Ramos (cell line): ENCODE data around the gene KIF26B.

Source experiments
- in situ Hi-C: fragments of 300-500 bp; cut with MboI; formaldehyde crosslinking; loops from one replicate; pipeline ENCODE4 v1.14.3; 2022; ENCODE audit warnings: low sequenced_read_pairs; ENCODE audit not compliant: unreplicated experiment

The KIF26B gene

DNA sequence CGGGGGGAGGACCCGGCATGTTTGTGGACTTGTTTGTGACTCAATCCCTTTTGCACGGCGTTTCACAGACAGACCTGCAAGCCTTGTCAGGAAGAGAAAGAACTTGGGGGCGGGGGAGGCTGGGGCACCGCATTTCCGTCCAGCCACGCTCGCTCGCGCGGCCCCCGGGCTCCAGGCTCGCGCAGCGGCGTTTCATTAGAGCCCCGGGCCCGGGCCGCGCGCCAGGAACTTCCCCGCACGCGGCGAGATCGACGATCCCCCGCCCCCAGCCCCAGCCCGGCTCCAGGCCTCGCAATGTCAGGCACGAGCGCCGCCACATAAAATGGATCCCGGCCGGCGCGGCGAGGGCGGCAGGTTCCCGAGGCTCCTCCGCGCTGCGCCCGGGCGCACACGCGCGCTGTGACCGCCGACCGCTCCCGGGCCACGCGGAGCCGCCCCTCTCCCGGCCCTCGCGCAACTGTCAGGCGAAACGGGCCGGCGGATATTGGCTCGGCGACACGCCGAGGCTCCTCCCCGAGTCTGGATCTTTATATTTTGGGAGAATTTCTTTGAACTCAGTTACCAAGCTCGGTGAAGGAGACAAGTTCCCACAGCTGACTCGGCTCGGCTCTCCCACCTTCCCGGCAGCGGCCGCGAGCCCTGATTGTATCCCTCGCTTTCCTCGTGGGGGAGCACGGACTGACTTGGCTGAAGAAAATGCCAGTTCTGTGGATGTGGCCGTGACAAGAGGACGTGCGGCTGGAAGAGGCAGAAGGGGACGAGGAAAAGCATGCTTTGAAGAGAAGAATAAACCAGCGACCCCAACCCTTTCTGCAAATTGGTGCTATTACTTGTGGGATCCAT, at the start of gene KIF26B:
Gene KIF26B (plus strand): TSS at position 557 of the 843 bp plus-strand sequence. CDS start 440 bp downstream, outside the sequence.
- in situ Hi-C loops, result loop anchor here (5.0 to 25.0 kb wide), 2 partner anchors 848 to 1308 kb away; no protein-coding TSS in a partner anchor

DNA sequence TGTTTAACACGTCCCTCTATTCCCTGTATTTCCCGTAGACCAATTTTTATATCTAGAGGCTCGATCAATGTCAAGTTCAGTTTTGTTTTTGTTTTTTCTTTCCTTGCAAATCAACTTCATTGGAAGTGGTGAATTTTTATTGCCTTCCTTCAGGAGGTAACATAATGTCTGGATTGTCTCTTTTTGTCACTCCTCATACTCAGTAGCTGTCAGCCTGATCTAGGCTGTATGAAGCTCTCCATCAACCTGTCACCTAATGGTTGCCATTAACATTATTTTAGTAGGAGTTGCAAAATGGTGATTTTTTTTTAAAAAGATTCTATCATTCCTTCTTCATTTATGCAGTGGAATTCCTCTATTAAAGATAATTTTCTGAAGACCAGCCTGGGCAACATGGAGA, 49.7 kb upstream of the KIF26B start:
- in situ Hi-C loops, result no loop called here

- in situ Hi-C loops, result no loop called here
Observed at GRCh38 chr1:245105815-245106410, 48.9 kb upstream of the KIF26B start.

DNA sequence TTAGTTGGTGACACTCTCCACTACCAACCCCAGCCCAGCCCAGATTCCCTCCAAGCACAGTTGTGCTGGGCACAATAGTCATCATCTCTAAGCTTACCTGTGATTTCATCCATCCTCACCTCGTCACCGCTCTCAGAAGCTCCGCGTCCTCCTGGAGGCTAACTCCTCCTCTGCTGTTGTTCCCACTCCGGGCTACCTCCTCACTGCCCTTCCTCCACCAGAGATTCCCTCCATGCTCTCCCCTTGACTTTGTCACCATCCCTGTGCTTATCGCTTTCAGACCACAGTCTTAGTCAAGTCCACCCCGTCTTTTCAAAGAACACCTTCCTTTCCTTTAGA, 47.0 kb upstream of the KIF26B start:
- in situ Hi-C loops, result no loop called here

- in situ Hi-C loops, result no loop called here
Observed at GRCh38 chr1:245108246-245108645, 46.5 kb upstream of the KIF26B start.

DNA sequence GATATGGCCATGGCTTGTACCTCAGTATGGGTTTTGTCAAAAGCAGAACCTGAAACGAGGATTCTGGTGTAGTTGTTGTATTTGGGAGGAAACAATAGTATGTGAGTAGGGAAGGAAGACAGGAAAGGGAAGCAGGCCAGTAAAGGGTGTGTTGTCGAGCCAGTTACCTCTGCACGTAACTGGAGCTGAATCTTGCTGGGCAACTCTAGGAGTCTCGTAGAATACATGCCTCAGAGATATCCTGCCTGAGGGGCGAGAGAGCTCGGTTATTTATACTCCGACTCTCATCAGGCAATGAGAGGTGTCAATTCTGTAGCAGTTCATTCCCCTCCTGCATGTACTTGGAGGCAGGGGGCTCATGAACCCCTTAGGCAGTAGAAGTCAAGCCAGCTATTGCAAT, 45.9 kb upstream of the KIF26B start:
- in situ Hi-C loops, result no loop called here

DNA sequence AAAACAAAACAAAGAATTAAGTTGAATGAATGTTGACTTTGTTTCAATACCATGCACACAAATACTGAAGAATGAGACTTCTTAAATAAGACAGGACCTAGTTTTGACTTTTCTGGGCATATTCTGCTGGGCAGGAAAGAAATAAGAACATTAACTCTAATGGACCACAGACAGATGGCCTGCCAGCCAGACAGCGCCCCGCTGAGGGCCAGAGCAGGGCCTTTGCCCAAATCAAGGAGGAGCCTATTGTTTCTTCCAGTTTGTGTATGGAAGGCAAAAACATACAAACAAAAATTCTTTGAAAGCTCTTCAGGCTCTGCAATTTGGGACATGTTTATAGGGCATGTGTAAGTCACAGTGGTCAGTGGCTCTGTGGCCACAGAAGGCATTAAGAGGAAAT, 44.4 kb upstream of the KIF26B start:
- in situ Hi-C loops, result no loop called here

- in situ Hi-C loops, result no loop called here
Observed at GRCh38 chr1:245111073-245111472, 43.7 kb upstream of the KIF26B start.

DNA sequence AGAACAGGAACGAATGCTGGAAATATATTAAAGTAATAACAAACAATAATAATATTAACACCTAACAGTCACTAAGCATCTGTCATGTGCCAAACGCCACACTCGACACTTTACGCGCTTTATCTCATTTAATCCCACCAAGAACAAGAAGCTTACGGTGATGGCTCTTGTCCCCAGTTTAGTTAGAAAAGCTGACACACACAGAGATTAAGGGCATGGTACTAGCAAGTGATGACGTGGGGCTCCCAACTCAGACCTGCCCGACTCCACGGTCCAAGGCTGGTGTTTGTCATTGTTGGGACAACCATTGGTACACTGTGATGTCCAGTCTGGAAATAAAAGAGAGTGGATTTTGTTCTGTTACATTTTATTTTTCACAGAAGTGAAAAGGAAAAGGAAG, 41.1 kb upstream of the KIF26B start:
- in situ Hi-C loops, result no loop called here

- in situ Hi-C loops, result no loop called here
Observed at GRCh38 chr1:245116131-245116530, 38.7 kb upstream of the KIF26B start.

- in situ Hi-C loops, result no loop called here
Observed at GRCh38 chr1:245116751-245117150, 38.0 kb upstream of the KIF26B start.

DNA sequence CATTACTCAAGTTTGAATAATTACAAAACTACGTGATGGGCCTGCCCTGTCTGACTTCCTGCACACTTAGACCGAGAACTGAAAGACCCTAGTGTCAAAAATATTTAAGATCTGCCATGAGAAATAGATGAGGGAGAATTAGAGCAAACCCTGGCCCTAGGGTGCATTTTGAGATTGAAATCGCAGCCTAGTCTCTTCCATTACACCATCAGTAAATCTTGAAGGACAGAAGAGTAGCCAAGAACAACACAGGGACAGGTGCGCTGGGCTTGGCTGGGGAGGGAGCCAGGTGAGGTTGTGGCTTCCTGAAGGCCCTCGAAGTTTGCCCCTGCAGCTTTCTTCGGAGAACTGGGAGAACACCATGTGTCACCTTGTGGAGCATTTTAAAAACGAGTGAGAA, 36.7 kb upstream of the KIF26B start:
- in situ Hi-C loops, result no loop called here

GRCh38 chr1:245118806-245119205, 36.0 kb upstream of the KIF26B start:
- in situ Hi-C loops, result no loop called here

DNA sequence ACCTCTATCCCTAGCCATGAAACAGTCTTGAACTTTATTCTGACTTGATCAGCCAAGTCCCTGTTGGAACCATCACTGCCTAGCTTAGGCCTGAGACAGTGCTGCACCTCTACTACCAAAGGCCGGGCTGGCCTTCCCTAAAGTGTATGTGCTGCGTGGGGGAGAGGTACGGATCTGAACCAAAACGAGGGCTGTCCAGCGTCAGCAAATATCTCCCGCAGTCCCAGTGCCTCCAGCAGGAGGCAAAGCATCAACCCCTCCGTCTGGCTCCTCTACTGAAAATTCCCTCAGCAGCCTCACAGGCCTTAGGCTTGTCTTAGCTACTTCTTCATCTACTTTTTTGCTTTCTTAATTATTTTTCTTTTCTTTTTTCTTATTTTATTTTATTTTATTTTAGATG, 33.3 kb upstream of the KIF26B start:
- in situ Hi-C loops, result no loop called here

- in situ Hi-C loops, result no loop called here
Observed at GRCh38 chr1:245124241-245124640, 30.5 kb upstream of the KIF26B start.

DNA sequence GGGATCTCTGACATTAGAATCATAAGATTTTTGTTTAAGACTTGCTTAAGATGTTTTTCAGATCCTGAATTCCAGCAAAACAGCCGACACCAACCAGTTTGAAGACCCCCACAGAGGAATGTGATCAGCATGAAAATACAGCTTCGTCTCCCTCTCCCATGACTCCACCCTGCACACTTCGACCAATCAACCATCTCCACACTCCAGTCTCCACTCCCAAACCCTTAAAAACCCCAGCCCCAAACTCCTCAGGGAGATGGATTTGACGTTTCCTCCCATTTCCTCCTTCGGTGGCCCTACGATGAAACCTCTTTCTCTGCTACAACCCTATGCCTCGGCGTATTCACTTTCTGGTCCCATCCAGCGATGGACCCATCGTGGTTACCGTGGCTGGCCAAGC, 30.1 kb upstream of the KIF26B start:
- in situ Hi-C loops, result no loop called here

DNA sequence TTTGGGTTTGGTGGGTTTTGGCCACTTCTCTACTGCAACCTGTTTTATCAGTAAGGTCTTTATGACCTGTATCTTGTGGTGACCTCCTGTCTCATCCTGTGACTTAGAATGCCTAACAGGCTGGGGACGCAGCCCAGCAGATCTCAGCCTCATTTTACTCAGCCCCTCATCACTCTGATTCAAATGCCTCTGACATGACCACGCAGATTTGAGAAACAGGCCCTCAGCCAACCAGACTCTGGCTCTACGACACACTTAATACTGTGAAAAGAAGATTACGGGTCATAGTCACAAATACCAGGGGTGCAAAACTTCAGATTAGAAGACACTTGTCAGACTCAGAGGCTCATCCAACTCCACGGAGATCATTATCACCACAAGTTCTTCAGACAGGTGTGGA, 28.3 kb upstream of the KIF26B start:
- in situ Hi-C loops, result no loop called here

- in situ Hi-C loops, result no loop called here
Observed at GRCh38 chr1:245128381-245129101, 26.2 kb upstream of the KIF26B start.

GRCh38 chr1:245129319-245130240, 25.2 kb upstream of the KIF26B start:
- in situ Hi-C loops, result no loop called here
